Myocyte (in vitro differentiated cells): ENCODE measurements around the gene ZNF740. TPM values are rescaled to one million over a fixed set of nuclear protein-coding genes. Genes with fewer than 3 reads are reported as not detected.
"Not testable (repeated sequence)": the region's sequence is repeated elsewhere in the genome, so short reads cannot be mapped to it uniquely, and the experiment has no call there.

Experiments used
- DNase-seq: peaks from one replicate; pipeline ENCODE4 v3.0.0-alpha.2; 2012; ENCODE audit warnings: low read depth
- polyA plus RNA-seq: library from polyadenylated mRNA; unstranded; fragments of >200 nt; gene quantifications from one replicate; pipeline ENCODE4 v1.2.1, GENCODE V29; 2012; ENCODE audit warnings: missing spikeins
- total RNA-seq: library from RNA; depleted of rRNA; stranded (reverse); fragments of >200 nt; gene quantifications from 2 replicates; pipeline ENCODE4 v1.2.3, GENCODE V29; 2014

ZNF740 gene, protein sequence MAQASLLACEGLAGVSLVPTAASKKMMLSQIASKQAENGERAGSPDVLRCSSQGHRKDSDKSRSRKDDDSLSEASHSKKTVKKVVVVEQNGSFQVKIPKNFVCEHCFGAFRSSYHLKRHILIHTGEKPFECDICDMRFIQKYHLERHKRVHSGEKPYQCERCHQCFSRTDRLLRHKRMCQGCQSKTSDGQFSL
- 7.4 and 9.2 TPM in 2 replicates for total RNA-seq
- 11.1 TPM for polyA plus RNA-seq

- DNase-seq = peak; percentile 99
These were observed at the start of gene ZNF740, which contains the start of gene CSAD for GRCh38 chr12:53180220-53180930. ZNF740 (plus strand) TSS chr12:53180722; CDS start chr12:53181984, 1,262 bp downstream. CSAD (minus strand) TSS chr12:53180925; CDS start chr12:53173470, 7,455 bp downstream.

GRCh38 chr12:53131844-53132243 is 48.7 kb upstream of the ZNF740 start:
- DNase-seq = no peak

GRCh38 chr12:53133722-53134121 is 46.8 kb upstream of the ZNF740 start:
- DNase-seq = no peak

DNA sequence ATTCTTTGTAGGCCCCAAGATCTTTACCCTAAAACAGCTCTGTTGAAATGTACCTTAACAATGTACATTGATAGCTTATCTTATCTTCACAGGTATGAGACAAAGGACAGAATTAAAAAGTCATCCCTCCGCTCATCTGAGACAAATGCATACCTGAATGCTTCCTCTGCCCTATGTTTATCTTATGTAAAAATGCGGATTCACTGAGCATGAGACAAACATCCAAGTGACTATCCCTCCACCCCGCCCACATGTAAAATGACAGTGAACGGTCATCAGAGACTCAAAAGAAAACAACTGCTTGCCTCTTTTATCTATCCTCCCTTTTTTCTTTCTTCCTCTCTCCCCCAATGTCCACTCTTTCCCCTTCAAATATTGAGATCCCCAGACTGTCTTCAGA is 37.2 kb upstream of the ZNF740 start:
- no peak for DNase-seq

- peak; percentile 20 for DNase-seq
These were observed 34.9 kb upstream of the ZNF740 start for GRCh38 chr12:53145383-53146260.

DNA sequence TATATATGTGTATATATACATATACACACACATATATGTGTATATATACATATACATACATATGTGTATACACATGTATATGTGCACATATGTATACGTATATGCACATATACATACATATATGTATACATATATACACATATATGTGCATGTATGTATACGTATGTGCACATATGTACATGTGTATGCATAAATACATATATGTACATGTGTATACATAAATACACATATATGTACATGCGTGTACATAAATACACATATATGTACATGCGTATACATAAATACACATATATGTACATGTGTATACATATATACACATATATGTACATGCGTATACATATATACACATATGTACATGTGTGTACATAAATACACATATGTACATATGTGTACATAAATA is 33.3 kb upstream of the ZNF740 start:
- DNase-seq = no peak

DNA sequence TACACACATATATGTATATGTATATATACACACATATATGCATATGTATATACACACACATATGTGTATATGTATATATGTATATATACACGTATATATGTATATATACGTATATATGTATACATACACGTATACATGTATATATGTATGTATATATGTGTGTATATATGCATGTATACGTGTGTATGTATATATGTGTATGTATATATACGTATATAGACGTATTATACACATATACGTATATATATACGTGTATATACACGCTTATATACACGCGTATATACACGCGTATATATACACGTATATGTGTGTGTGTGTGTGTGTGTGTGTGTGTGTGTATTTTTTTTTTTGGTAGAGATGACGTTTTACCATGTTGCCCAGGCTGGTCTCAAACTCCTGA is 32.9 kb upstream of the ZNF740 start:
- DNase-seq = no peak

DNA sequence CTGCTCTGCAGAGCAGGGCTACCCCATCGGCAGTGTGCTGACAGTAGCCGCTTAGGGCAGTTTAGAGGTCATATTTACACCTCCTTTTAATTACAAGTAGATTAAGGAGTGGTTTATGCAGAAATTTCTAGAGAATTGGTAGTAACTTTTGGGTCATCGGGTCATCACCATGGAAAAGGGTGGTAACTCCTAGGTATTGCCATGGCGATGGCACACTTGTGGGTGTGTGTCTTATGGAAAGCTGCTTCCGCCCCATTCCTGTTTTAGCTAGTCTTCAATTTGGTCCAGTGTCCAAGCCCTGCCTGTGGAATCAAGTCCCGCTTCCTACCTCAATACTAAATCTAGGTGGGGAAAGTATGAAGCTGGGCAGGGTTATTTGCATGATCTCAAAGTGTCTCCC is 29.5 kb upstream of the ZNF740 start:
- DNase-seq = no peak

DNA sequence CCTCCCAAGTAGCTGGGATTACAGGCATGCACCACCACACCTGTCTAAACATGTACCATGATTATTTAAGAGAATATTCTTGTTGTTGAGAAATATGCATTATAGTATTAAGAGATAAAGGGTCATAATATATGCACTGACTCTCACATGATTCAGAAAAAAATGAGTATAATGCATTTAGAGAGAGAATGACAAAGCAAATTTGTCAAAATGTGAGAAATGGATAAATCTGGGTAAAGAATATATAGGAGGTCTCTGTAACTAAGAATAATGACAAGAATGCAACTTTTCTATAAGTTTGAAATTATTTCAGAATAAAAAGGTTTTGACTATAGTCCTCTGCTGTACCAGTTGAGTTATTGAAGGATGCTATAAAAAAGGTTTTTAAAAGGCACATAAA is 28.1 kb upstream of the ZNF740 start:
- DNase-seq = no peak

DNA sequence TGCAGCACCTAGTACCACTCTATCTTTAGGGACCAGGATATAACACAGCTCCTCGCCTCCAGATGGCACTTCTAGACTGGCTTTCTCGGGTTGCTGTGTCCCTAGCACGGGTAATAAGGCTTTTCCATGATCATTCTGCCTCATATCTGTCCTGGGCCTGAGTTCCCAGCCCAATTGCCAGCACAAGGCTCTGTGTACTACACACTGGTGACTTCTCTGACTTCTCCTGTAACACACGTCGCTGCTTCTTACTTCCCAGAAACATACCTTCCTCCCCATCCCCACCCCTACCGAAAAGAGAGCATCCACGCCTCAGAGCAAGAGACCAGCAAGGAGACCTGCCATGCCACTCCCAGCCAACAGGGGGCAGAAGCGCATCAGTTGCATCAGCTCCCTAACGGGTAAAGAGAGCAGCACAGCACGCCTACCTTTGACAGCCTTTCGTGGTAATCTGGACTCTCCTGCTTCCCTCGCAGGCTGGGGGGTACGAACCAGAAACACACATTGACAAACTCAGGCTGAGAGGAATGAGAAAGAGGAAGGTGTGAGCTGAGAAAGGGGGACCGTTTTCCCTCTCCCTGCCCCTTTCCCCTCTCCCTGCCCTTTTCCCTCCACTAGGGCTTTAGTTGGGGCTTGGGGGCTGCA is 21.2 kb upstream of the ZNF740 start:
- DNase-seq = peak; percentile 79

DNA sequence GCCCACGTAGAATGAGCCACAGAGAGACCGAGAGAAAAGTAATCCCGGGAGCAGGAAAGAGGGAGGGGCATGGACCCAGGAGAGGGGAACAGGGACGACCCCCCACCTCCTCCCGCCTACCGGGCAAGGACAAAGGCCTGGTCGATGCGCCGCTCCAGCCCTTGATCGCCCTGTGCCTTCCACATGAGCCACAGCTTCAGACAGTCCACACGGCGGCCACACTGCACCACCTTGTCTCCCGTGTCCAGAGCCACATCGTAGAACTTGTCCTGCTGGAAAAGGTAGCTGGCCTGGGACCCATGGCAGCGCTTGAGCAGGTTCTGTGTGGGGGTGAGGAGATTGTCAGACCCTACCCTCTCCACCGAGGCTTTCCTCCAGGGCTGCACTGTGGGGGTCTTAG is 20.5 kb upstream of the ZNF740 start:
- DNase-seq = no peak

DNA sequence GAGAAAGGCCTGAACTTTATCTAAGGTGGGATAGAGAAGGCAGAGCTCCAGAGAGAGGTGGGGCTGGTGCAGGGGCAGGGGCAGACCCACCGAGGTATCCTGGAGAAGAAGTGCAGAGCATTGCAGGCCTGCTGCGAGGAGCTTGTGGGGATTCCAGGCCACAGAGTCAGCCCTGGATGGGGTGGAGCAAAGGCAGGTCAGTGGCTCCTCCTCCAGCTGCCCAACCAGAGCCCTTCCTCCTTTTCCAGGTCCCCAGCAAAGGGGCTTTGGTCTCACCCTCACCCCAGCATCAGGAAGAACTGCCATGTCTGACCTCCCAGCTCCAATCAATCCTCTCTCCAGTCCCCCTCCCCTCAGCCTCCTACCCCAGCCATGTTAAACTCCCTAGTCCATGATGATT is 19.8 kb upstream of the ZNF740 start:
- no peak for DNase-seq

- no peak for DNase-seq
These were observed 19.2 kb upstream of the ZNF740 start for GRCh38 chr12:53161119-53161911.

- DNase-seq = not testable (repeated sequence)
These were observed 17.5 kb upstream of the ZNF740 start for GRCh38 chr12:53163008-53163407.

DNA sequence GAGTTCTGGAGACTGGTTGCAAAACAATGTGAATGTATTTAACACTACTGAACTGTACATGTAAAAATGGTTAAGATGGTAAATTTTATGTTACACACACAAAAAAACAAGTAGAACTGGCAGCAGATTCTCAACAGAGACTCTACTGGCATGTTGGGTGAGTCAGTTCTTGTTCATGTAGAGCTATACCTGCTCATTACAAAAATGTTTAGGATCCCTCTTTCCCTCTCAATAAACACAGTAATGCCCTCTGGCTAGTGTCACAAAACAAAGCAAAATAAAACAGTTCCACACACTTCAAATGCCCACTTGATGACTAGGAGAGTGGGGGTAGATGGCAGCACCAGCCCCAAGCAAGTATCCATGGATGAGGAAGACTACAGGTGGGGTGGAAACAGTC is 13.7 kb upstream of the ZNF740 start:
- DNase-seq = no peak

DNA sequence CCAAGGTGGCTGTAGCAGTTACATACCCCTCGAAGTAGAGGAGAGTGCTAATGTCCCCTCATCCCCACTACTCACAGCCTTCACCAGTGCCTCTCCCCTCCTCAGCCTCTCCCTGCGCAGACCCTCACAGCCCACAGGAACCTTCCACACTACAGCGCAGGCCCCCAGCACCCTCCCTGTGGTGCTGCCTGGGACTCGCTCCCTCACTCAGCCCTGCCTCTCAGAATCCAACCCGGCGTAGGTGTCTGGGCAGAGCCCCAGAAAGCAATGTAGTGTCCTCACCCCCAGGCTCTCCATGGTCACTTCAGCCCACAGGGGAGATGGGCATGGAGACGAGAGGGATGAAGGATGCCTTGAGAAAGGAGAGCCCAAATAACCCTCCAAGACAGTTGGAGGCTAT is 10.9 kb upstream of the ZNF740 start:
- DNase-seq = no peak

DNA sequence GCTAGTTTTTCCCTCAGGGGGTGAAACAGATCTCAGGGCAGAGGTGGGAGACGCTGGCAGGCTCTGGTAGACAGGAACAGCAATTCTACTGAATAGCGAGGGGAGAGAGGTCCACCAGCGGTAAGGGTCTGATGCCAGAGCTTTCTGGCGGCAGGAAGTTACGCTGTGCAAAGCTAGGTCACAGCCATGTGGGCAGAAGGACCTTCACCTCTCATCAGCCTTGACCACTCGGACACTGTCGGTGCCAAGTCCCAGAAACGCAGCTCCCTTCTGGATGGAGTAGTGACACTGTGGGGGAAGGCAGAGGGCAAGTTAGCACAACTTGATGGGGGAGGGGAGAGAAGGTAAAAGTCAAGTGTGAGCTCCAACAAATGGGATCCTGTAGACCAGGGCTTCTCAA is 10.3 kb upstream of the ZNF740 start:
- no peak for DNase-seq

DNA sequence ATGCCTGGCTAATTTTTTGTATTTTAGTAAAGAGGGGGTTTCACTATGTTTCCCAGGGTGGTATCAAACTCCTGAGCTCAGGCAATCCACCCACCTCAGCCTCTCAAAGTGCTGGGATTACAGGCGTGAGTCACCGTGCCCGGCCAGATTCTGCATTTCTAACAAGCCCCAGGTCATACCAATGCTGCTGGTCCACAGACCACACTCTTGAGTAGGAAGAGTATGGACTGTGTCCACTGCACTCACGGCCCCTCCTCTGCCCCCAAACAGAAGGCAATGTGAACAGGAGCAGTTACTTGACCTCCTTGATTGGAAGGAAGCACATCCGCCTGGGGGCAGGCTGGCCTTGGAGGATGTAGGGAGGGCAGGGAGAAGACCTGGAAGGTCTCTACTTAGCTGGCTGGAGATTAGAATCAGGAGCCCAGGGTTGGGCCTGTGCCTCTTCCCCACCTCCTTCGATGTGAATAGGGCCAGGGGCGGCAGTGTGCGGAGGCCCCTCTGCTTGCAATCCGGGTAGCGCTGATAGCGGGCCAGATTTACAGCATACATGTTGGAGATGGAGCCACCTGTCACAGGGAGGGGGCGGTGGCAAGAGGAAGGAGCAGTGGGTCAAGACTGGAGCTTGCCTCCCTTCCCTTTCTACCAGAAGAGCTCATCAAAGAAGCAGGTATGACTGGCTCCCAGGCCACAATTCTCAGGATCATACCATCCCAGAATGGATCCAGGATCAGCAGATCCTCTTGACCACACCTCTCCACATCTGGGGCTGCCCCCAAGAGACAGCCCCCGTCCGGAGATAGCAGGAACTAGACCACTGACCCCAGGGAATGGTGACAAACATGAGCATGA is 9.4 kb upstream of the ZNF740 start:
- no peak for DNase-seq

DNA sequence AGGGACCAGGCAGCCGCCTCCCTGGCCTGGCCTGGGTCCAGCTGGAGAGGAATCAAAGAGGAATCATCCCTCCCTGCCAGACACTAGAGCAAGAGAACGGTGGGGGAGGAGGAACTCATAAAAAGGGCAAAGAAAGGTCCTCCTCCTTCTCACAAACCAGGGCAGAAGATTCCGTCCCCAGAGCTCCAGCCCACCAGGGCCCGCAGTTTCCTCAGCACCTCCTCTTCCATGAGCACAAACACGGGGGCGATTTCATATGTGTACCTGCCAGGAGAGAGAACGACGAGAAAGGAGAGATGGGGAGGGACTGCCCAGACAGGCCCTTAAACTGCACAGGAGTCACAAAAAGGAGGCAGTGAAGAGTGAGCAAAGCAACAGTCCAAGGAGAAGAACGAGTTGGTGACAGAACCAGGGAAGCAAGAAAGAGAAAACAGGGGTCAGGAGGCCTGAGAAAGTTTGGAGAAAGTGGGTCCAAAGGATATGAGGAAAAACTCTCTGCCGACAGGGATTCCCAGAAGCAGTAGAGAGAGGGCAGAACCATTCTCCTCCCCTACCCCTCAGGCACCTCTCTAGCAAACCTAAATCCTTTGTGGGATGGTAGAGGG is 8.7 kb upstream of the ZNF740 start:
- DNase-seq = no peak
